Bone marrow (tissue), 2 donors: ENCODE results near the gene SPDL1.
"Not testable (repeated sequence)": the region's sequence is repeated elsewhere in the genome, so short reads cannot be mapped to it uniquely, and the experiment has no call there.

ENCODE experiments used
- DNase-seq, 2 donors: peaks; one replicate each; lab custom pipeline; 2025; lab: John Stamatoyannopoulos, UW

The SPDL1 gene

DNA sequence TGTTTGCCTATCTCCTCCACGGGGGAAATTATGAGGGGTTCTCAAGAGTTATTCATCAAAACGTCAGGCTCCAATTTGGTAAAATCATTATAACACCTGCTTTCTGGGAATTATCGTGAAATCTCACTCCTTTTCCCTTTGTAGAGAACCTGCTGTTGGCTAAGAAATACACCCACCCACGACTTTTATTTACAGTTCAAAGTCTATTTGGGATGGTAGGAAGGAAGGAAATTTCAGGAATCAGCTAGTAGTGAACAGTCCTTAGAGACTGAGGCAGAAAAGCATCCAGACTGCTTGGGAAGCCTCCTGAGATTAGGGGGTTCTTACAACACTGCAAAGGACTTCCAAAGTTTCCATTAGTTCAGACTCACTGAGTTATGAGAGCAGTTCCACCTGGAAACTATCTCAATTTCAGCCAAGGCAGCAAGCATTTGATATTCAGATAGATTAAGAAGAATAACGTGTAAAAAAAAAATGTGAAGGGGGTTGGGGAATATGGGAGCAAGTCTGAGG, 9.4 kb upstream of the SPDL1 start:
- DNase-seq = no peak

DNA sequence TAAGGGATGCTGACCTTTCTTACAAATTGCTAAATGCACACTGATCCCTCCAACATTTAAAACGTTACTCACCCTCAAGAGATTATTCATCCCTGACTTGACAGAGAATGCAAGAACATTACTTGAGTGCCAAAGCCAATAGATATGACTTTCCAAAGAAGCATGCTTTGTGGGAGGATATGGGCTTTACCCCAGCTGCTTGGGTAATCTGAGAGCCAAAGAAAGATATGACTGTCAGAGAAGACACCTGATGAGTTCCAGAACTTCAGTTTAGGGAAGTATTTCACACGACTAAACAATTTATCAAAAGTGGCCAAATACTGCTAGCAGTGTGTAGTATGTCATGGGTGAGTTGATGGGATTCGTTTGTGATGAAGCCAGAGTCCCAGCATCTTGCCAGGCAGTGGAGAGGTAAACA, 7.4 kb upstream of the SPDL1 start:
- DNase-seq = no peak

- no peak for DNase-seq
These were observed 5.6 kb upstream of the SPDL1 start for GRCh38 chr5:169577951-169578350.

- DNase-seq = no peak
These were observed 2.6 kb upstream of the SPDL1 start for GRCh38 chr5:169580964-169581363.

- DNase-seq = peak; percentile 2 to 33
These were observed 1.9 kb upstream of the SPDL1 start for GRCh38 chr5:169581580-169582227.

DNA sequence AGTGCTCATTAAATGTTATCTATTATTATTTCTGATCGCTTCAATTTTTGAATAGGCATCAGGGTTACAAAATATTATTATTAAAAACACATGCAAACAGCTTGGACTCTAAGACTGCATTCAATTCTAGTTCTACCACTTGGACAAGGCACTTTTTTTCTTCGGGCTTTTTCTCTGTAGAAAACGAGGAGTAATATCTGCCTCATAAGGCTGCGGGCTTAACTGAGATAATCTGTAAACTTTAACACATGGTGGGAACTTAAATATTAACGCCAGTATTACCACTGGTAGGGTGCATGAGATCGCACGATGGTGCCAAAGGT, 511 bp upstream of the SPDL1 start:
- DNase-seq = no peak

DNA sequence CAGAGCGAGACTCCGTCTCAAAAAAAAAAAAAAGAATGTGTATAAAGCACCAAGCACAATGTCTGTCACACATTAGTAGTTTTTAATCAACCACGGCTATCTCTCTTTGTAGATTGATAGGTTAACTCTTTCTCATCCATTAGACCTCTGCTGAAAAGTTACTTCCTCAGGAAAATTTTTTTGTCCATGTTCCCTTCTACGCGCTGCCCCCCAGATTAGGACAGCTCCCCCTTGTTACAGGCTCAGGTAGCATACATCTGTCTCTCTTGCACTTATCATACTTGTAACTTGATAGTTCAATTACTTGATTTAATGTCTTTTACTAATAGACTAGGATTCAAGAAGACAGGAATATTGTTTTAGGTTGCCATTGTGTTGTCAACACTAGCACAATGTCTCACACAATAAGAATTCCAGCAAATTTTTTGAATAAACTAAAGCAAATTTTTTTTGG, 1.5 kb downstream of the SPDL1 start:
- no peak for DNase-seq

GRCh38 chr5:169590602-169591001, 7.0 kb downstream of the SPDL1 start:
- DNase-seq = no peak

GRCh38 chr5:169591636-169592035, 8.1 kb downstream of the SPDL1 start:
- no peak for DNase-seq

DNA sequence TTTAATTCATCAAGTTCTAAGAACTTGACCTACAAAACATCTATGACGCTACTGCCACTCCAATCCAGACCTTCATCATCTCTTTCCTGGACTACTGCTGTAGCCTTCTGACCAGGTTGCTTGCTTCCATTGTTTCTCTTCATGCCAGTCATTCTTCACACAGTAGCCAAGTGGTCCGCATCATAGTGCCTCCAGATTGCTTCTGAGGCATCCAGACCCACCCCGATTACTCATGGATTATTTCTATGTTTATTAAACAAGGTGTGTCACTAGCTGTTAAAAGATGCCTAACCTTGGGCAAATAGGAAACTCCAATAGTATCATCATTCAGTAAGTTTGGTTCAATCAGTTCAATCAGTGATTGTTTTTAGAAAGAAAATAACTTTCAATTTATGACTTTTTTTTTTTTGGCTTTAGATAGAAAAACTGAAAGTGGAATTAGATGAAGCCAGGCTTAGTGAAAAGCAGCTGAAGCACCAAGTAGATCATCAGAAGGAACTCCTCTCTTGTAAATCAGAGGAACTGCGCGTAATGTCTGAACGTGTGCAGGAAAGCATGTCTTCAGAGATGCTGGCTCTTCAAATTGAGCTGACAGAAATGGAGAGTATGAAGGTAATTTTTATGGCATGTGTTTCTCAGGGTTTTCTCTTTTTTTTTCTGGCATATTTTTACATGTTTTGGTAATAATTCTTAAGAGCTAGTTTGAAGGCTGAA, 9.5 kb downstream of the SPDL1 start:
- DNase-seq = no peak

DNA sequence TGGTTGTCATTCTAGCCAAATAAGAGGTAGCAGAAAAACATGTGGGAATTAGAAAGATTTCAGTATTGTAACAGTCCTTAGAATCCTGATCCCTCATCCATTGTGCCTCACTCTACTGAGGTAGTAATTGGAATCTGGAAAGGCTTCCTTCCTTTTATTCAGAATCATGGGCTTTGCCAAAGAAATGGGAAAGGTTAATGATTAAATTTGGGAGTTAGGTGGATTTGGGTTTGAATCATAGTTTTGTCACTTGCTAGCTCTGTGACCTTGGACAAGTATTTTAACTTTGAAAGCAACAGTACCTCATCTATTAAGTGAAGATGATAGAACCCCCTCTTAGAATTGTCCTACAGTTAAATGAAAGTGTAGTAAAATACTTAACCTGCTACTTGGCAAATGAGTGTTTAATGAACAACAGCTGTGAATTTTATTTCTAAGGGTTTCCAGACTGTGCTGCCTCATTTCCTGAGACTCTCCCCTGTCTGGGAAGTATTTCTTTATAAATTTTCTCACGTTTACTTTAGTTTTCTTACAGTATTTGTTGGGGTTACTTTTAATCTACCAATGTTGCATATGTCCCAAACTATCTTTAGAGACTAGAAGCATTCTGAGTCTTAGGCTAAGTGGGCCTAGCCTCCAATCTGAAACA, 11.7 kb downstream of the SPDL1 start:
- no peak for DNase-seq

- DNase-seq = no peak
These were observed 15.9 kb downstream of the SPDL1 start for GRCh38 chr5:169599451-169599850.

- DNase-seq = no peak
These were observed 19.0 kb downstream of the SPDL1 start for GRCh38 chr5:169602535-169602934.

GRCh38 chr5:169606279-169606678, 22.7 kb downstream of the SPDL1 start:
- DNase-seq = no peak

DNA sequence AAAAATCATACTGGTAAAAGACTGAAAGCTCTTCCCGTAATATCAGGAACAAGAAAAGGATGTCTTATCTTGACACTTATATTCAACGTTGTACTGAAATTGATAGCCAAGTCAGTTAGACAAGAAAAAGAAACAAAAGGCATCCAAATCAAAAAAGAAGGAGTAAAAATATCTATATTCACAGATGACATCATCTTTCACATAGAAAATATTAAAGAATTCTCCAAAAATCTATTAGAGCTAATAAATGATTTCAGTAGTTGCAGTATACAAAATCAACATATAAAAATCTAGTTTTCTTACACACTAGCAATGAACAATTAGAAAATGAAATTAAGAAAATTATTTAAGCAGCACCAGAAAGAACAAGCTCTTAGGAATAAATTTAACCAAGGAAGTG, 24.3 kb downstream of the SPDL1 start:
- DNase-seq = no peak

- no peak for DNase-seq
These were observed 26.1 kb downstream of the SPDL1 start for GRCh38 chr5:169609716-169610115.

GRCh38 chr5:169610606-169611005, 27.0 kb downstream of the SPDL1 start:
- DNase-seq = no peak

- DNase-seq = no peak
These were observed 32.0 kb downstream of the SPDL1 start for GRCh38 chr5:169615561-169615960.

DNA sequence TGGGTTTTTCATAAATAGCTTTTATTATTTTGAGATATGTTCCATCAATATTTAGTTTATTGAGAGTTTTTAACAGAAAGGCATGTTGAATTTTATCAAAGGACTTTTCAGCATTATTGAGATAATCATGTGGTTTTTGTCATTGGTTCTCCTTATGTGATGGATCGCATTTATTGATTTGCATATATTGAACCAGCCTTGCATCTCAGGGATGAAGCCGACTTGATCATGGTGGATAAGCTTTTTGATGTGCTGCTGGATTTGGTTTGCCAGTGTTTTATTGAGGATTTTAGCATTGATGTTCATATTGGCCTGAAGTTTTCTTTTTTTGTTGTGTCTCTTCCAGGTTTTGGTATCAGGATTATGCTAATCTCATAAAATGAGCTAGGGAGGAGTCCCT, 40.7 kb downstream of the SPDL1 start:
- not testable (repeated sequence) for DNase-seq

- DNase-seq = no peak
These were observed 43.2 kb downstream of the SPDL1 start for GRCh38 chr5:169626779-169627178.

- DNase-seq = no peak
These were observed 44.0 kb downstream of the SPDL1 start for GRCh38 chr5:169627551-169627950.

DNA sequence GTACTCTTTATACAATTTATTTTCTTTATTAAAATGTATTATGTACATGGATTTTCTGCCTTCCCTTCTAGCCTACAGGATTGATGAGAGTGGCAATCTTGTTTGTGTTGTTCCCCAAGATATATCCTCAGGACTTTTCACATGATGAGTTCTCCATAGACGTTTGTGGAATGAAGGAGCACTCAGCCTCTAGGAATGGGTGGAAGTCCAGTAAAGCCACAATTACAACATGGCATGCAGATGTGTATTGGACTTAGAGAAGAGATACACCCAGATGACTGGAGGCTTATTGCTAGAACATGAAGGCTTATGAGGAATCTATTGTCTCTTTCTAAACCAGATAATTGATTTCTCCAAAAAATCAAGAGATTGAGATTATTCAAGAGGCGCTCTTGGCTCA, 45.3 kb downstream of the SPDL1 start:
- no peak for DNase-seq

DNA sequence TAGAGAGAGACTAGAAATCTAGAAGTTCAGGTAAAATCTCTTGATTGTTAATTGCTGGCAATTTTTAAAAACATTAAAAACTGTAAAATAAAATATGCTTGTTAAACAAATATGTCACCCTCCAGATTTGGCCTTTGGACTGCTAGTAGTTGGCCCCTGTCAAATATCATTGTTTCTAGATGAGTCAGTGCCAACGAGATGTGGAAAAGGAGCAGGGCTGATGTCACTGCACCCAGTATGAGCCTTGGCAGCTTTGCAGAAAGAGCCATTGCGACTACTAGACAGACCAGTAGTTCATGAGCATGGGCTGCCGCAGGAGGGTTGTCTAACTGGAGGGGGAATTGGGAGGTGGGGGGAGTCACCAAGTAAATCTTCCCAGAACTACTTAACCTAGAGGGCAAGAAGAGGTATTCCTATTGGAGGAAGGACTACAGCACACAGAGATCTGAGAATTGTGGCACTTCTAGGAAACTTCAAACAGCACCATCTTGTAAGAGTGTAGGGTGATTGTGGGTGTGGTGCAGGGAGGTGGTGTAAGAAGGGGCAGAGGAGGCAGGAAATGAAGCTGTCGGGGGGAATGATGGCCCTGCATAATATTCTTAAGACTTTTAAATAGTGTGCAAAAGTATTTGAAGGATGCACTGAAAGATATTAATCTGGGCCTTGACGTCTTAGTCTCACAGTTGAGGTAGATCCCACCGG, 46.4 kb downstream of the SPDL1 start:
- no peak for DNase-seq
